Measurements from ENCODE around the gene GALNT15.

The GALNT15 gene

GRCh38 chr3:16174389-16174788 lies at the start of gene GALNT15:
Gene GALNT15 (plus strand): TSS chr3:16174680. CDS start chr3:16175152, 472 bp downstream.
- DNase-seq = peak; percentile 24

GRCh38 chr3:16126634-16127033 lies 47.8 kb upstream of the GALNT15 start:
- DNase-seq = no peak

GRCh38 chr3:16127249-16127648 lies 47.2 kb upstream of the GALNT15 start:
- DNase-seq = no peak

- no peak for DNase-seq
Measured at GRCh38 chr3:16130066-16130465, 44.4 kb upstream of the GALNT15 start.

GRCh38 chr3:16132190-16132589 lies 42.3 kb upstream of the GALNT15 start:
- DNase-seq = no peak

GRCh38 chr3:16132928-16133327 lies 41.6 kb upstream of the GALNT15 start:
- DNase-seq = no peak

- no peak for DNase-seq
Measured at GRCh38 chr3:16134173-16134928, 40.1 kb upstream of the GALNT15 start.

GRCh38 chr3:16136055-16136454 lies 38.4 kb upstream of the GALNT15 start:
- DNase-seq = no peak

- no peak for DNase-seq
Measured at GRCh38 chr3:16137044-16137443, 37.4 kb upstream of the GALNT15 start.

- DNase-seq = no peak
Measured at GRCh38 chr3:16137977-16138376, 36.5 kb upstream of the GALNT15 start.

- DNase-seq = no peak
Measured at GRCh38 chr3:16140116-16140893, 34.2 kb upstream of the GALNT15 start.

- DNase-seq = no peak
Measured at GRCh38 chr3:16140894-16141285, 33.6 kb upstream of the GALNT15 start.

GRCh38 chr3:16142350-16143025 lies 32.0 kb upstream of the GALNT15 start:
- DNase-seq = no peak

GRCh38 chr3:16143861-16144447 lies 30.5 kb upstream of the GALNT15 start:
- DNase-seq = no peak

- no peak for DNase-seq
Measured at GRCh38 chr3:16145176-16145575, 29.3 kb upstream of the GALNT15 start.

- no peak for DNase-seq
Measured at GRCh38 chr3:16146015-16146730, 28.3 kb upstream of the GALNT15 start.

GRCh38 chr3:16147220-16147994 lies 27.1 kb upstream of the GALNT15 start:
- no peak for DNase-seq

- no peak for DNase-seq
Measured at GRCh38 chr3:16148213-16148612, 26.3 kb upstream of the GALNT15 start.

- peak; percentile 20 for DNase-seq
Measured at GRCh38 chr3:16148783-16149182, 25.7 kb upstream of the GALNT15 start.

- no peak for DNase-seq
Measured at GRCh38 chr3:16150285-16150684, 24.2 kb upstream of the GALNT15 start.

GRCh38 chr3:16151109-16151508 lies 23.4 kb upstream of the GALNT15 start:
- no peak for DNase-seq

- DNase-seq = no peak
Measured at GRCh38 chr3:16168211-16168610, 6.3 kb upstream of the GALNT15 start.

All from DMS79 treated with DMSO at 0.1 percent for 48 hours (cell line).